Measurements from ENCODE around the gene KIAA0825. TPM values are rescaled to one million over a fixed set of nuclear protein-coding genes. Genes with fewer than 3 reads are reported as not detected.

Gene KIAA0825
- polyA plus RNA-seq, 1 of the 3 experiments (the other 2 are of a cell fraction): 0.61 TPM

- Histone ChIP-seq H3K27ac (ENCODE audit: low read depth in 2 of 2, low read length in 1 of 2) (peak overlapping the region; percentile 37 to 47; a peak in 2 of 4 replicates), H3K79me2 (ENCODE audit: insufficient read depth) (no peaks in the 10 kb centered on the region), H3F3A (replicated peaks; ENCODE audit: insufficient read depth) (no peaks in the 10 kb centered on the region), H3K27me3 (ENCODE audit: insufficient read depth) (no peaks in the 10 kb centered on the region), H3K4me3 (ENCODE audit: low read depth in 2 of 2, low read length in 1 of 2) (no peak overlapping the region), H2AFZ (ENCODE audit: low read depth) (no peak overlapping the region), H3K36me3 (replicated peaks in 1 of 2; ENCODE audit: control insufficient read depth in 1 of 2, insufficient read depth in 2 of 2, low read length in 1 of 2) (no peaks in the 10 kb centered on the region), H4K20me1 (ENCODE audit: insufficient read depth) (no peaks in the 10 kb centered on the region), H3K4me2 (0 out of 2 replicates have a peak overlapping the region, but pooled peaks have one; percentile 0), H3K9me3 (no peaks in the 10 kb centered on the region), H3K9ac (no peak overlapping the region), H3K9me2 (no peaks in the 10 kb centered on the region), H3K4me1 (ENCODE audit: control insufficient read depth in 1 of 2, insufficient read depth in 2 of 2, low read depth in 1 of 2, low read length in 1 of 2) (peaks cover 0 to 4% of the 10 kb centered on the region in 2 experiments; a peak in 2 of 4 replicates)
- 52% methylated on average over 2 of the region's 2 CpGs for WGBS (ENCODE audit: low lambda C conversion rate)
- ChIA-PET CTCF (interaction anchor here (0.7 kb wide), 1 partner anchor 21 kb away, joined by 3 read pairs; no protein-coding TSS in a partner anchor), POLR2A (no interaction called here)
- DNase-seq: no peak
- TF ChIP-seq SMC3 (IDR thresholded peaks at IDR 0.05; ENCODE audit: low read depth, low read length) (no peak), PBX3 (IDR thresholded peaks at IDR 0.05) (peak; percentile 45; the same call in 1 of the 2 replicates), TCF12 (IDR thresholded peaks at IDR 0.05) (peak; percentile 67; the same call in 1 of the 2 replicates), CTCF (IDR thresholded peaks at IDR 0.05) (no peak), RAD21 (IDR thresholded peaks at IDR 0.05; ENCODE audit: low read length) (no peak), EZH2phosphoT487 (IDR thresholded peaks at IDR 0.05; ENCODE audit: borderline replicate concordance, low read depth) (no peak), EP300 (IDR thresholded peaks at IDR 0.05; ENCODE audit: borderline replicate concordance in 1 of 2, low read depth in 1 of 2, low read length in 1 of 2) (peak in 1 of 2 experiments; percentile 51; a peak in 1 of 4 replicates), FOSL2 (IDR thresholded peaks at IDR 0.05; ENCODE audit: borderline replicate concordance, low read depth) (peak; percentile 72), NRF1 (IDR thresholded peaks at IDR 0.05; ENCODE audit: low read depth, low read length) (no peak), POLR2AphosphoS5 (IDR thresholded peaks at IDR 0.05; ENCODE audit: low read depth, low read length) (no peak), SIN3A (IDR thresholded peaks at IDR 0.05; ENCODE audit: borderline replicate concordance, low read depth, low read length) (no peak), GABPA (IDR thresholded peaks at IDR 0.05; ENCODE audit: low read depth) (no peak), MEF2A (IDR thresholded peaks at IDR 0.05; ENCODE audit: borderline replicate concordance, low read depth) (no peak), RCOR1 (IDR thresholded peaks at IDR 0.05; ENCODE audit: low read length) (0 out of 2 replicates have a peak, but pooled peaks have one; percentile 14), ELF1 (IDR thresholded peaks at IDR 0.05) (no peak), TEAD4 (IDR thresholded peaks at IDR 0.05; ENCODE audit: borderline replicate concordance, insufficient read depth) (0 out of 2 replicates have a peak, but pooled peaks have one; percentile 47), REST (IDR thresholded peaks at IDR 0.05; ENCODE audit: low read depth, low read length) (no peak), YY1 (IDR thresholded peaks at IDR 0.05; ENCODE audit: low read depth) (peak; percentile 40; the same call in 1 of the 2 replicates), ZBTB33 (IDR thresholded peaks at IDR 0.05; ENCODE audit: borderline replicate concordance, low read depth) (no peak), JUND (IDR thresholded peaks at IDR 0.05) (peak; percentile 77), FOXM1 (IDR thresholded peaks at IDR 0.05; ENCODE audit: low read depth) (no peak), GATA2 (CRISPR knock-in tag; IDR thresholded peaks at IDR 0.05) (no peak)
- TF ChIP-seq, protein P1, sequence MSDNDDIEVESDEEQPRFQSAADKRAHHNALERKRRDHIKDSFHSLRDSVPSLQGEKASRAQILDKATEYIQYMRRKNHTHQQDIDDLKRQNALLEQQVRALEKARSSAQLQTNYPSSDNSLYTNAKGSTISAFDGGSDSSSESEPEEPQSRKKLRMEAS (IDR thresholded peaks at IDR 0.05; ENCODE audit: low read depth): no peak
- TF ChIP-seq, protein P2, sequence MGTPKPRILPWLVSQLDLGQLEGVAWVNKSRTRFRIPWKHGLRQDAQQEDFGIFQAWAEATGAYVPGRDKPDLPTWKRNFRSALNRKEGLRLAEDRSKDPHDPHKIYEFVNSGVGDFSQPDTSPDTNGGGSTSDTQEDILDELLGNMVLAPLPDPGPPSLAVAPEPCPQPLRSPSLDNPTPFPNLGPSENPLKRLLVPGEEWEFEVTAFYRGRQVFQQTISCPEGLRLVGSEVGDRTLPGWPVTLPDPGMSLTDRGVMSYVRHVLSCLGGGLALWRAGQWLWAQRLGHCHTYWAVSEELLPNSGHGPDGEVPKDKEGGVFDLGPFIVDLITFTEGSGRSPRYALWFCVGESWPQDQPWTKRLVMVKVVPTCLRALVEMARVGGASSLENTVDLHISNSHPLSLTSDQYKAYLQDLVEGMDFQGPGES (IDR thresholded peaks at IDR 0.05; ENCODE audit: low read depth, low read length): no peak
Measured at GRCh38 chr5:94174748-94175411, 443.5 kb downstream of the KIAA0825 start.
